KBM-7 (cell line): Measurements from ENCODE around the gene PEPD.

Source experiments
- DNase-seq: peaks from one replicate; pipeline ENCODE4 v3.0.0-alpha.2; 2015
- in situ Hi-C: fragments of 300-500 bp; cut with MboI; formaldehyde crosslinking; loops from 2 replicates; pipeline ENCODE4 v1.14.3; 2020; ENCODE audit warnings: low sequenced_read_pairs, low pct_unique_long_range_greater_than_20kb, mixed read lengths

Gene PEPD

GRCh38 chr19:33514885-33515551 is 6.6 kb downstream of the PEPD start:
- in situ Hi-C loops = no loop called here
- no peak for DNase-seq

GRCh38 chr19:33513424-33513823 is 8.2 kb downstream of the PEPD start:
- DNase-seq = no peak
- in situ Hi-C loops = no loop called here

- in situ Hi-C loops = no loop called here
- DNase-seq = no peak
Observed at GRCh38 chr19:33512580-33513137, 8.9 kb downstream of the PEPD start.

GRCh38 chr19:33512021-33512420 is 9.6 kb downstream of the PEPD start:
- in situ Hi-C loops = no loop called here
- no peak for DNase-seq

- DNase-seq = no peak
- in situ Hi-C loops = no loop called here
Observed at GRCh38 chr19:33511346-33511745, 10.2 kb downstream of the PEPD start.

- DNase-seq = no peak
- in situ Hi-C loops = no loop called here
Observed at GRCh38 chr19:33510462-33511194, 11.0 kb downstream of the PEPD start.

- DNase-seq = no peak
- in situ Hi-C loops = no loop called here
Observed at GRCh38 chr19:33509774-33510173, 11.8 kb downstream of the PEPD start.

GRCh38 chr19:33508941-33509614 is 12.5 kb downstream of the PEPD start:
- in situ Hi-C loops = no loop called here
- no peak for DNase-seq

- no peak for DNase-seq
Observed at GRCh38 chr19:33508431-33508830, 13.2 kb downstream of the PEPD start.

GRCh38 chr19:33508009-33508408 is 13.6 kb downstream of the PEPD start:
- in situ Hi-C loops = no loop called here
- no peak for DNase-seq

More at GRCh38 chr19:33508431-33508830, 13.2 kb downstream of the PEPD start:
- in situ Hi-C loops = no loop called here

GRCh38 chr19:33507021-33507956 is 14.3 kb downstream of the PEPD start:
- no peak for DNase-seq
- in situ Hi-C loops = no loop called here

- in situ Hi-C loops = no loop called here
- DNase-seq = no peak
Observed at GRCh38 chr19:33506498-33506897, 15.1 kb downstream of the PEPD start.

GRCh38 chr19:33505823-33506222 is 15.8 kb downstream of the PEPD start:
- DNase-seq = no peak
- in situ Hi-C loops = no loop called here

GRCh38 chr19:33505148-33505547 is 16.4 kb downstream of the PEPD start:
- in situ Hi-C loops = no loop called here
- no peak for DNase-seq

- no peak for DNase-seq
- in situ Hi-C loops = no loop called here
Observed at GRCh38 chr19:33504058-33504444, 17.5 kb downstream of the PEPD start.

GRCh38 chr19:33503433-33504057 is 18.0 kb downstream of the PEPD start:
- no peak for DNase-seq
- in situ Hi-C loops = no loop called here

- no peak for DNase-seq
- in situ Hi-C loops = no loop called here
Observed at GRCh38 chr19:33503030-33503429, 18.6 kb downstream of the PEPD start.

- no peak for DNase-seq
- in situ Hi-C loops = no loop called here
Observed at GRCh38 chr19:33502521-33502920, 19.1 kb downstream of the PEPD start.
